SK-N-SH (cell line): ENCODE data around the gene HABP4. TPM values are rescaled to one million over a fixed set of nuclear protein-coding genes. Genes with fewer than 3 reads are reported as not detected.

ENCODE experiments used
- CTCF ChIA-PET: fragments of 300-600, 350-600 bp; formaldehyde crosslinking; extraction: SDS; loops from one replicate; lab custom pipeline; 2021; lab: Yijun Ruan, JAX
- POLR2A ChIA-PET: fragments of 350-600 bp; sonication (Branson Sonifier 250); formaldehyde crosslinking; extraction: SDS; loops from one replicate; lab custom pipeline; 2020; ENCODE audit warnings: antibody characterized with exemption, inconsistent platforms; lab: Yijun Ruan, JAX
- DNase-seq: peaks from one replicate; pipeline ENCODE4 v3.0.0; 2012
- H2AFZ ChIP-seq: fragments of 200-600 bp; sonication (generic); 2 replicates; pipeline ENCODE4 v1.8.1; 2016; ENCODE audit warnings: antibody characterized with exemption, mild to moderate bottlenecking, low read depth
- H3F3A ChIP-seq: fragments of 200-600 bp; sonication (generic); replicated peaks from 2 replicates; pipeline ENCODE3; 2016; ENCODE audit warnings: antibody characterized with exemption, mild to moderate bottlenecking; ENCODE audit not compliant: insufficient read depth
- H3K27ac ChIP-seq, 2 experiments: fragments of 200-500 bp in 1 of 2; fragments of 200-600 bp in 1 of 2; sonication (Bioruptor generic) in 1 of 2; sonication (generic), shearing (Covaris generic) in 1 of 2; 2 replicates each; pipeline versions ENCODE4 v1.5.1 to v1.6.1; 2014 to 2016; ENCODE audit warnings: low read depth in 2 of 2, inconsistent platforms in 1 of 2, low read length in 1 of 2, mild to moderate bottlenecking in 1 of 2, mixed read lengths in 1 of 2
- H3K27me3 ChIP-seq: fragments of 200-600 bp; sonication (generic), shearing (Covaris generic); 2 replicates; pipeline ENCODE4 v1.6.1; 2016; ENCODE audit warnings: mixed run types; ENCODE audit not compliant: insufficient read depth
- H3K36me3 ChIP-seq, 2 experiments: fragments of 200-500 bp in 1 of 2; fragments of 200-600 bp in 1 of 2; sonication (Bioruptor generic) in 1 of 2; sonication (generic) in 1 of 2; replicated peaks in 1 of 2; 2 replicates each; pipeline versions ENCODE3 to v1.5.1; 2014 to 2016; ENCODE audit warnings: low read length in 1 of 2, mild to moderate bottlenecking in 1 of 2; ENCODE audit not compliant: insufficient read depth in 2 of 2, control insufficient read depth in 1 of 2
- H3K4me1 ChIP-seq, 2 experiments: fragments of 200-500 bp in 1 of 2; fragments of 200-600 bp in 1 of 2; sonication (Bioruptor generic) in 1 of 2; sonication (generic), shearing (Covaris generic) in 1 of 2; 2 replicates each; pipeline versions ENCODE4 v1.5.1 to v1.6.1; 2014 to 2016; ENCODE audit warnings: low read depth in 1 of 2, low read length in 1 of 2, mixed run types in 1 of 2; ENCODE audit not compliant: insufficient read depth in 2 of 2, control insufficient read depth in 1 of 2
- H3K4me2 ChIP-seq: fragments of 200-600 bp; sonication (generic), shearing (Covaris generic); 2 replicates; pipeline ENCODE4 v1.6.1; 2017; ENCODE audit warnings: mixed run types
- H3K4me3 ChIP-seq, 2 experiments: fragments of 200-500 bp in 1 of 2; fragments of 200-600 bp in 1 of 2; sonication (Bioruptor generic) in 1 of 2; sonication (generic), shearing (Covaris generic) in 1 of 2; 2 replicates each; pipeline versions ENCODE4 v1.5.1 to v1.8.1; 2014 to 2016; ENCODE audit warnings: low read depth in 2 of 2, inconsistent platforms in 1 of 2, low read length in 1 of 2, mild to moderate bottlenecking in 1 of 2, mixed read lengths in 1 of 2, moderate library complexity in 1 of 2
- H3K79me2 ChIP-seq: fragments of 200-600 bp; sonication (generic); 2 replicates; pipeline ENCODE4 v1.8.1; 2017; ENCODE audit warnings: mild to moderate bottlenecking; ENCODE audit not compliant: insufficient read depth
- H3K9ac ChIP-seq: fragments of 200-600 bp; sonication (generic); 2 replicates; pipeline ENCODE4 v1.6.1; 2017; ENCODE audit warnings: mixed run types
- H3K9me2 ChIP-seq: fragments of 200-600 bp; sonication (generic); 2 replicates; pipeline ENCODE4 v1.6.1; 2017; ENCODE audit warnings: mixed run types
- H3K9me3 ChIP-seq: fragments of 200-600 bp; sonication (generic); 2 replicates; pipeline ENCODE4 v1.6.1; 2017; ENCODE audit warnings: mixed run types, mild to moderate bottlenecking, moderate library complexity
- H4K20me1 ChIP-seq: fragments of 200-600 bp; sonication (generic); 2 replicates; pipeline ENCODE4 v1.6.1; 2017; ENCODE audit warnings: mild to moderate bottlenecking, mixed run types; ENCODE audit not compliant: insufficient read depth
- CTCF ChIP-seq: fragments of 200-600 bp; sonication (generic); IDR thresholded peaks from 2 replicates; pipeline ENCODE4 v1.6.1; 2017; ENCODE audit warnings: antibody characterized with exemption, mild to moderate bottlenecking, moderate library complexity
- EP300 ChIP-seq, 2 experiments: IDR thresholded peaks; 2 replicates each; pipeline versions ENCODE4 v1.4.0 to v1.6.1; 2012; ENCODE audit warnings: borderline replicate concordance in 1 of 2, low read depth in 1 of 2, low read length in 1 of 2
- FOXJ3 ChIP-seq: sonication (generic); formaldehyde crosslinking; IDR thresholded peaks from 2 replicates; pipeline ENCODE4 v1.5.1; 2020; ENCODE audit warnings: mild to moderate bottlenecking, missing genetic modification reagents
- GATA2 ChIP-seq: sonication (generic); formaldehyde crosslinking; IDR thresholded peaks from 2 replicates; pipeline ENCODE4 v1.5.0; 2020; ENCODE audit warnings: mild to moderate bottlenecking, missing genetic modification reagents
- IRF3 ChIP-seq: fragments of 150-350 bp; IDR thresholded peaks from 2 replicates; pipeline ENCODE4 v1.6.1; 2016; ENCODE audit warnings: mild to moderate bottlenecking, low read depth, low read length
- JUND ChIP-seq: IDR thresholded peaks from 2 replicates; pipeline ENCODE4 v1.4.0; 2012
- NFIC ChIP-seq: IDR thresholded peaks from 2 replicates; pipeline ENCODE4 v1.4.0; 2012; ENCODE audit warnings: borderline replicate concordance
- RAD21 ChIP-seq: IDR thresholded peaks from 2 replicates; pipeline ENCODE4 v1.6.1; 2012; ENCODE audit warnings: mild to moderate bottlenecking, low read length
- RCOR1 ChIP-seq: fragments of 150-350 bp; IDR thresholded peaks from 2 replicates; pipeline ENCODE4 v1.6.1; 2017; ENCODE audit warnings: antibody characterized with exemption, low read length
- REST ChIP-seq: IDR thresholded peaks from 2 replicates; pipeline ENCODE4 v1.6.1; 2012; ENCODE audit warnings: mild to moderate bottlenecking, low read depth, low read length, moderate library complexity
- RFX5 ChIP-seq: IDR thresholded peaks from 2 replicates; pipeline ENCODE4 v1.6.1; 2012; ENCODE audit warnings: mild to moderate bottlenecking, improper control_type of control experiment, low read length
- RXRA ChIP-seq: IDR thresholded peaks from 2 replicates; pipeline ENCODE4 v1.4.0; 2012; ENCODE audit warnings: low read depth, mild to moderate bottlenecking, borderline replicate concordance
- SIN3A ChIP-seq: IDR thresholded peaks from 2 replicates; pipeline ENCODE4 v1.6.1; 2012; ENCODE audit warnings: low read depth, mild to moderate bottlenecking, low read length, moderate library complexity, borderline replicate concordance
- SMC3 ChIP-seq: IDR thresholded peaks from 2 replicates; pipeline ENCODE4 v1.6.1; 2012; ENCODE audit warnings: low read depth, low read length, improper control_type of control experiment
- TAF1 ChIP-seq: IDR thresholded peaks from 2 replicates; pipeline ENCODE4 v1.6.1; 2012; ENCODE audit warnings: low read depth, mild to moderate bottlenecking, low read length, moderate library complexity, borderline replicate concordance
- TEAD4 ChIP-seq: IDR thresholded peaks from 2 replicates; pipeline ENCODE4 v1.4.0; 2012; ENCODE audit warnings: mild to moderate bottlenecking, borderline replicate concordance; ENCODE audit not compliant: insufficient read depth
- ZBTB33 ChIP-seq: IDR thresholded peaks from 2 replicates; pipeline ENCODE4 v1.4.0; 2012; ENCODE audit warnings: low read depth, borderline replicate concordance
- WGBS: methylation state at CpG from one replicate; pipeline ENCODE4 v1.1.6; 2017; ENCODE audit warnings: low lambda C conversion rate; 5-methylcytosine and 5-hydroxymethylcytosine counted together
- polyA plus RNA-seq, 3 experiments: library from polyadenylated mRNA; depleted of rRNA; stranded (reverse); fragments of >200 nt; gene quantifications; 2 replicates each; pipeline ENCODE4 v1.2.3, GENCODE V29; 2012

Gene HABP4
- polyA plus RNA-seq, 1 of the 3 experiments (the other 2 are of a cell fraction) = 19.0 TPM

- H3K9me3 ChIP-seq = no peaks in the 10 kb centered on the region
- POLR2A ChIA-PET = no interaction called here
- H3K27me3 ChIP-seq = no peaks in the 10 kb centered on the region
- peaks cover 5% of the 10 kb centered on the region for H3F3A ChIP-seq
- H4K20me1 ChIP-seq = no peaks in the 10 kb centered on the region
- WGBS = 81% methylated on average over 2 of the region's 2 CpGs
- H2AFZ ChIP-seq = no peak overlapping the region
- no peak overlapping the region for H3K27ac ChIP-seq
- no peak overlapping the region for H3K4me2 ChIP-seq
- peaks cover 9% of the 10 kb centered on the region in 2 experiments for H3K36me3 ChIP-seq
- H3K9ac ChIP-seq = no peak overlapping the region
- H3K9me2 ChIP-seq = no peaks in the 10 kb centered on the region
- peaks cover 0 to 8% of the 10 kb centered on the region in 2 experiments; a peak in 1 of 4 replicates for H3K4me1 ChIP-seq
- DNase-seq = no peak
- TF ChIP-seq EP300 (IDR thresholded peaks at IDR 0.05; ENCODE audit: borderline replicate concordance in 1 of 2, low read depth in 1 of 2, low read length in 1 of 2) = no peak
- TF ChIP-seq SIN3A = no peak
- no peak for TF ChIP-seq RFX5
- TF ChIP-seq NFIC = no peak
- TF ChIP-seq TEAD4 = no peak
- no peak for TF ChIP-seq RXRA
- no peak for TF ChIP-seq TAF1
- no peak for TF ChIP-seq ZBTB33
- no peak for TF ChIP-seq IRF3
- TF ChIP-seq FOXJ3 (CRISPR knock-in tag) = no peak
- no peak for TF ChIP-seq RCOR1
- TF ChIP-seq GATA2 (CRISPR knock-in tag) = no peak
- TF ChIP-seq RAD21 = no peak
- TF ChIP-seq JUND = no peak
- TF ChIP-seq SMC3 = no peak
- no peak for TF ChIP-seq REST
- no peak for TF ChIP-seq CTCF
- H3K79me2 ChIP-seq = no peaks in the 10 kb centered on the region
- CTCF ChIA-PET = no interaction called here
- no peak overlapping the region for H3K4me3 ChIP-seq
Measured at GRCh38 chr9:96519787-96520186, 69.8 kb downstream of the HABP4 start.
